HepG2 (cell line): ENCODE results near the gene NAA35. TPM values are rescaled to one million over a fixed set of nuclear protein-coding genes. Genes with fewer than 3 reads are reported as not detected.

Experiments used
- ATAC-seq: fragments of 200-7000 bp; cut with Tn5 transposase; 3 replicates; pipeline ENCODE4 v1.9.1; 2020; ENCODE audit warnings: mild to moderate bottlenecking, moderate library complexity
- BruUV-seq: library from RNA; stranded (reverse); fragments of 400-500 nt; replicated peaks from 2 replicates; lab custom pipeline; 2021; lab: Mats Ljungman, UMichigan
- CTCF ChIA-PET: fragments of 300-600 bp; formaldehyde crosslinking; extraction: SDS; loops from one replicate; lab custom pipeline; 2021; ENCODE audit warnings: low total read pairs, inconsistent platforms, low intra/inter-chr PET ratio; lab: Yijun Ruan, JAX
- POLR2A ChIA-PET: fragments of 350-600 bp; sonication (Branson Sonifier 250); formaldehyde crosslinking; loops from one replicate; lab custom pipeline; 2020; ENCODE audit warnings: antibody characterized with exemption, inconsistent platforms; lab: Yijun Ruan, JAX
- DNase-seq: peaks from one replicate; pipeline ENCODE4 v3.0.0-alpha.2; 2015; ENCODE audit warnings: low spot score
- FAIRE-seq: peaks from 3 replicates; lab custom pipeline; 2011; peaks lifted over from hg19 to GRCh38; lab: Jason Lieb, UNC
- H2AFZ ChIP-seq: one replicate; pipeline ENCODE4 v1.6.1; 2011; ENCODE audit warnings: low read length, inconsistent platforms
- H3K27ac ChIP-seq: fragments of 300-600 bp; 3 replicates; pipeline ENCODE4 v1.8.0; 2011; ENCODE audit warnings: mixed run types, mild to moderate bottlenecking, mixed read lengths, low read length, inconsistent platforms; ENCODE audit not compliant: insufficient read depth; ENCODE audit errors: extremely low read length
- H3K27me3 ChIP-seq, 2 experiments: fragments of 200-600 bp in 1 of 2; 2 replicates in 1 of 2; 3 replicates in 1 of 2; pipeline versions ENCODE4 v1.6.0 to v1.8.0; 2011; ENCODE audit warnings: low read length in 2 of 2, mild to moderate bottlenecking in 2 of 2, moderate library complexity in 2 of 2, inconsistent platforms in 1 of 2; ENCODE audit not compliant: insufficient read depth in 2 of 2, control insufficient read depth in 1 of 2
- H3K36me3 ChIP-seq, 2 experiments: fragments of 200-600 bp in 1 of 2; replicated peaks in 1 of 2; 2 replicates in 1 of 2; 3 replicates in 1 of 2; pipeline versions ENCODE4 v1.5.1 to v1.8.0; 2011; ENCODE audit warnings: low read length in 2 of 2, inconsistent platforms in 1 of 2; ENCODE audit not compliant: insufficient read depth in 2 of 2, control insufficient read depth in 1 of 2
- H3K4me1 ChIP-seq: 2 replicates; pipeline ENCODE4 v1.5.1; 2012; ENCODE audit warnings: low read length, inconsistent platforms; ENCODE audit not compliant: insufficient read depth
- H3K4me2 ChIP-seq: 2 replicates; pipeline ENCODE4 v1.6.0; 2011; ENCODE audit warnings: low read depth, low read length, inconsistent platforms
- H3K4me3 ChIP-seq, 3 experiments: fragments of 200-600 bp in 1 of 3; sonication (generic), shearing (Covaris generic) in 1 of 3; replicated peaks in 1 of 3; 2 replicates each; pipeline ENCODE4 v1.5.1; 2011 to 2016; ENCODE audit warnings: low read length in 3 of 3, inconsistent platforms in 2 of 3, low read depth in 2 of 3, mild to moderate bottlenecking in 2 of 3, control low read depth in 1 of 3, mixed read lengths in 1 of 3; ENCODE audit not compliant: insufficient read depth in 1 of 3
- H3K79me2 ChIP-seq: one replicate; pipeline ENCODE4 v1.6.1; 2011; ENCODE audit warnings: low read length, inconsistent platforms; ENCODE audit not compliant: insufficient read depth
- H3K9ac ChIP-seq: 2 replicates; pipeline ENCODE4 v1.6.0; 2011; ENCODE audit warnings: mild to moderate bottlenecking, low read depth, low read length, inconsistent platforms; ENCODE audit not compliant: insufficient read depth
- H3K9me3 ChIP-seq: 2 replicates; pipeline ENCODE4 v1.5.1; 2012; ENCODE audit warnings: mild to moderate bottlenecking, low read length
- H4K20me1 ChIP-seq: 2 replicates; pipeline ENCODE4 v1.6.0; 2011; ENCODE audit warnings: inconsistent platforms, mild to moderate bottlenecking, low read length, moderate library complexity; ENCODE audit not compliant: insufficient read depth
- EHMT2 ChIP-seq: fragments of 200-600 bp; sonication (generic); IDR thresholded peaks from 2 replicates; pipeline ENCODE4 v1.7.0; 2017; ENCODE audit warnings: antibody characterized with exemption, low read depth, low read length, borderline replicate concordance
- GLMP ChIP-seq: sonication (generic); formaldehyde crosslinking; IDR thresholded peaks from 2 replicates; pipeline ENCODE4 v1.9.0; 2021; ENCODE audit warnings: missing genetic modification reagents, mild to moderate bottlenecking, borderline replicate concordance
- HCFC1 ChIP-seq: fragments of 150-350 bp; IDR thresholded peaks from 2 replicates; pipeline ENCODE4 v1.6.1; 2014; ENCODE audit warnings: low read depth, low read length
- MXD3 ChIP-seq: IDR thresholded peaks from 2 replicates; pipeline ENCODE4 v1.6.1; 2016; ENCODE audit warnings: mild to moderate bottlenecking, missing biosample characterization, missing genetic modification reagents
- RBM22 ChIP-seq: fragments of 200-400 bp; formaldehyde crosslinking; optimal IDR thresholded peaks from 2 replicates; pipeline ENCODE3; 2017; ENCODE audit warnings: mild to moderate bottlenecking, low read length, moderate library complexity
- SNAI1 ChIP-seq: sonication (generic); formaldehyde crosslinking; IDR thresholded peaks from 2 replicates; pipeline ENCODE4 v1.5.0; 2020; ENCODE audit warnings: mild to moderate bottlenecking, missing genetic modification reagents, borderline replicate concordance
- ZNF121 ChIP-seq: sonication (generic); formaldehyde crosslinking; IDR thresholded peaks from 2 replicates; pipeline ENCODE4 v1.5.0; 2020; ENCODE audit warnings: mild to moderate bottlenecking, missing genetic modification reagents
- ZNF282 ChIP-seq: fragments of 450-650 bp; IDR thresholded peaks from 2 replicates; pipeline ENCODE4 v1.6.1; 2018; ENCODE audit not compliant: partially characterized antibody
- ZNF30 ChIP-seq: sonication (generic); formaldehyde crosslinking; IDR thresholded peaks from 2 replicates; pipeline ENCODE4 v1.5.0; 2020; ENCODE audit warnings: mild to moderate bottlenecking, missing genetic modification reagents
- ZNF639 ChIP-seq: conservative IDR thresholded peaks from 2 replicates; pipeline ENCODE4 v1.6.1; 2018; ENCODE audit warnings: missing genetic modification reagents
- ZNF646 ChIP-seq: sonication (generic); formaldehyde crosslinking; IDR thresholded peaks from 2 replicates; pipeline ENCODE4 v1.9.0; 2021; ENCODE audit warnings: mild to moderate bottlenecking, missing genetic modification reagents
- ZNF784 ChIP-seq: sonication (generic); formaldehyde crosslinking; IDR thresholded peaks from 2 replicates; pipeline ENCODE4 v1.5.1; 2020; ENCODE audit warnings: missing genetic modification reagents, mild to moderate bottlenecking, borderline replicate concordance
- ZUFSP ChIP-seq: sonication (generic); formaldehyde crosslinking; IDR thresholded peaks from 2 replicates; pipeline ENCODE4 v1.9.0; 2021; ENCODE audit warnings: missing genetic modification reagents, mild to moderate bottlenecking, borderline replicate concordance
- WGBS: methylation state at CpG from one replicate; pipeline ENCODE4 v1.1.6; 2017; ENCODE audit warnings: low lambda C conversion rate; 5-methylcytosine and 5-hydroxymethylcytosine counted together
- in situ Hi-C: cut with HindIII; loops from 2 replicates; pipeline ENCODE4 v1.10.0; 2017; ENCODE audit warnings: low pct_unique_long_range_greater_than_20kb; ENCODE audit not compliant: extremely low pct_ligation_motif_present
- intact Hi-C: fragments of 100-400 bp; cut with micrococcal nuclease; formaldehyde crosslinking; loops from one replicate; pipeline ENCODE4 v1.10.0; 2022; ENCODE audit not compliant: unreplicated experiment
- polyA plus RNA-seq, 8 experiments: library from polyadenylated mRNA; depleted of rRNA in 3 of 8; stranded (reverse) in 7 of 8; unstranded in 1 of 8; fragments of >200 nt; fragmentation: Illumina TruSeq in 4 of 8; extraction: Trizol in 4 of 8; gene quantifications; 2 replicates each; pipeline versions ENCODE4 v1.2.1 to v1.2.3, GENCODE V29; 2011 to 2016; ENCODE audit warnings: low read depth in 4 of 8, missing spikeins in 1 of 8, mixed read lengths in 1 of 8; ENCODE audit not compliant: insufficient read depth in 1 of 8
- total RNA-seq, 5 experiments: library from RNA; depleted of rRNA; stranded (reverse); fragments of >200 nt; fragmentation: Illumina TruSeq; extraction: Trizol; gene quantifications; 2 replicates each; pipeline ENCODE4 v1.2.3, GENCODE V29; 2016; ENCODE audit warnings: low read depth in 1 of 5

The NAA35 gene
- total and polyA plus RNA-seq, 2 of the 13 experiments (the other 11 are each of a cell fraction or from before 2014, with no cell fraction given) = 21.6 to 28.9 TPM

- no peak for DNase-seq
- H3K4me3 ChIP-seq = no peak overlapping the region
- no peaks in the 10 kb centered on the region for H3K36me3 ChIP-seq
- H3K9me3 ChIP-seq = no peaks in the 10 kb centered on the region
- no TSS peak for BruUV-seq
- intact Hi-C loops (no loop called here), in situ Hi-C loops (no loop called here)
- FAIRE-seq = no peak
- no peaks in the 10 kb centered on the region for H3K4me1 ChIP-seq
- no peaks in the 10 kb centered on the region for H3K79me2 ChIP-seq
- no peak overlapping the region for H3K9ac ChIP-seq
- H3K27ac ChIP-seq = no peak overlapping the region
- no peak overlapping the region for H2AFZ ChIP-seq
- CTCF ChIA-PET = no interaction called here
- POLR2A ChIA-PET = no interaction called here
- H3K4me2 ChIP-seq = no peak overlapping the region
- WGBS = 100% methylated on average over 1 of the region's 8 CpGs
- H4K20me1 ChIP-seq = no peaks in the 10 kb centered on the region
- no peaks in the 10 kb centered on the region; a peak in 1 of 5 replicates for H3K27me3 ChIP-seq
- ATAC-seq = no peak
- TF ChIP-seq SNAI1 (CRISPR knock-in tag) = no peak
- no peak for TF ChIP-seq ZNF282
- TF ChIP-seq ZNF30 = no peak
- no peak for TF ChIP-seq MXD3 (CRISPR knock-in tag)
- no peak for TF ChIP-seq HCFC1
- TF ChIP-seq GLMP (CRISPR knock-in tag) = no peak
- no peak for TF ChIP-seq ZUFSP
- no peak for TF ChIP-seq EHMT2
- no peak for TF ChIP-seq RBM22
- no peak for TF ChIP-seq ZNF784 (CRISPR knock-in tag)
- TF ChIP-seq ZNF121 (CRISPR knock-in tag) = no peak
- TF ChIP-seq ZNF646 (CRISPR knock-in tag) = no peak
- TF ChIP-seq ZNF639 (CRISPR knock-in tag) = no peak
Measured at GRCh38 chr9:86041311-86041741, 100.4 kb downstream of the NAA35 start.
